SK-N-SH (cell line): Measurements from ENCODE around the gene NBEA. TPM values are rescaled to one million over a fixed set of nuclear protein-coding genes. Genes with fewer than 3 reads are reported as not detected.

ENCODE experiments used
- CTCF ChIA-PET: fragments of 300-600, 350-600 bp; formaldehyde crosslinking; extraction: SDS; loops from one replicate; lab custom pipeline; 2021; lab: Yijun Ruan, JAX
- POLR2A ChIA-PET: fragments of 350-600 bp; sonication (Branson Sonifier 250); formaldehyde crosslinking; extraction: SDS; loops from one replicate; lab custom pipeline; 2020; ENCODE audit warnings: antibody characterized with exemption, inconsistent platforms; lab: Yijun Ruan, JAX
- DNase-seq: peaks from one replicate; pipeline ENCODE4 v3.0.0; 2012
- H2AFZ ChIP-seq: fragments of 200-600 bp; sonication (generic); 2 replicates; pipeline ENCODE4 v1.8.1; 2016; ENCODE audit warnings: antibody characterized with exemption, mild to moderate bottlenecking, low read depth
- H3F3A ChIP-seq: fragments of 200-600 bp; sonication (generic); replicated peaks from 2 replicates; pipeline ENCODE3; 2016; ENCODE audit warnings: antibody characterized with exemption, mild to moderate bottlenecking; ENCODE audit not compliant: insufficient read depth
- H3K27ac ChIP-seq, 2 experiments: fragments of 200-500 bp in 1 of 2; fragments of 200-600 bp in 1 of 2; sonication (Bioruptor generic) in 1 of 2; sonication (generic), shearing (Covaris generic) in 1 of 2; 2 replicates each; pipeline versions ENCODE4 v1.5.1 to v1.6.1; 2014 to 2016; ENCODE audit warnings: low read depth in 2 of 2, inconsistent platforms in 1 of 2, low read length in 1 of 2, mild to moderate bottlenecking in 1 of 2, mixed read lengths in 1 of 2
- H3K27me3 ChIP-seq: fragments of 200-600 bp; sonication (generic), shearing (Covaris generic); 2 replicates; pipeline ENCODE4 v1.6.1; 2016; ENCODE audit warnings: mixed run types; ENCODE audit not compliant: insufficient read depth
- H3K36me3 ChIP-seq, 2 experiments: fragments of 200-500 bp in 1 of 2; fragments of 200-600 bp in 1 of 2; sonication (Bioruptor generic) in 1 of 2; sonication (generic) in 1 of 2; replicated peaks in 1 of 2; 2 replicates each; pipeline versions ENCODE3 to v1.5.1; 2014 to 2016; ENCODE audit warnings: low read length in 1 of 2, mild to moderate bottlenecking in 1 of 2; ENCODE audit not compliant: insufficient read depth in 2 of 2, control insufficient read depth in 1 of 2
- H3K4me1 ChIP-seq, 2 experiments: fragments of 200-500 bp in 1 of 2; fragments of 200-600 bp in 1 of 2; sonication (Bioruptor generic) in 1 of 2; sonication (generic), shearing (Covaris generic) in 1 of 2; 2 replicates each; pipeline versions ENCODE4 v1.5.1 to v1.6.1; 2014 to 2016; ENCODE audit warnings: low read depth in 1 of 2, low read length in 1 of 2, mixed run types in 1 of 2; ENCODE audit not compliant: insufficient read depth in 2 of 2, control insufficient read depth in 1 of 2
- H3K4me2 ChIP-seq: fragments of 200-600 bp; sonication (generic), shearing (Covaris generic); 2 replicates; pipeline ENCODE4 v1.6.1; 2017; ENCODE audit warnings: mixed run types
- H3K4me3 ChIP-seq, 2 experiments: fragments of 200-500 bp in 1 of 2; fragments of 200-600 bp in 1 of 2; sonication (Bioruptor generic) in 1 of 2; sonication (generic), shearing (Covaris generic) in 1 of 2; 2 replicates each; pipeline versions ENCODE4 v1.5.1 to v1.8.1; 2014 to 2016; ENCODE audit warnings: low read depth in 2 of 2, inconsistent platforms in 1 of 2, low read length in 1 of 2, mild to moderate bottlenecking in 1 of 2, mixed read lengths in 1 of 2, moderate library complexity in 1 of 2
- H3K79me2 ChIP-seq: fragments of 200-600 bp; sonication (generic); 2 replicates; pipeline ENCODE4 v1.8.1; 2017; ENCODE audit warnings: mild to moderate bottlenecking; ENCODE audit not compliant: insufficient read depth
- H3K9ac ChIP-seq: fragments of 200-600 bp; sonication (generic); 2 replicates; pipeline ENCODE4 v1.6.1; 2017; ENCODE audit warnings: mixed run types
- H3K9me2 ChIP-seq: fragments of 200-600 bp; sonication (generic); 2 replicates; pipeline ENCODE4 v1.6.1; 2017; ENCODE audit warnings: mixed run types
- H3K9me3 ChIP-seq: fragments of 200-600 bp; sonication (generic); 2 replicates; pipeline ENCODE4 v1.6.1; 2017; ENCODE audit warnings: mixed run types, mild to moderate bottlenecking, moderate library complexity
- H4K20me1 ChIP-seq: fragments of 200-600 bp; sonication (generic); 2 replicates; pipeline ENCODE4 v1.6.1; 2017; ENCODE audit warnings: mild to moderate bottlenecking, mixed run types; ENCODE audit not compliant: insufficient read depth
- EP300 ChIP-seq, 2 experiments: IDR thresholded peaks; 2 replicates each; pipeline versions ENCODE4 v1.4.0 to v1.6.1; 2012; ENCODE audit warnings: borderline replicate concordance in 1 of 2, low read depth in 1 of 2, low read length in 1 of 2
- FOXJ3 ChIP-seq: sonication (generic); formaldehyde crosslinking; IDR thresholded peaks from 2 replicates; pipeline ENCODE4 v1.5.1; 2020; ENCODE audit warnings: mild to moderate bottlenecking, missing genetic modification reagents
- GABPA ChIP-seq: IDR thresholded peaks from 2 replicates; pipeline ENCODE4 v1.4.0; 2012; ENCODE audit warnings: low read depth, mild to moderate bottlenecking
- GATA2 ChIP-seq: sonication (generic); formaldehyde crosslinking; IDR thresholded peaks from 2 replicates; pipeline ENCODE4 v1.5.0; 2020; ENCODE audit warnings: mild to moderate bottlenecking, missing genetic modification reagents
- JUND ChIP-seq: IDR thresholded peaks from 2 replicates; pipeline ENCODE4 v1.4.0; 2012
- MEF2A ChIP-seq: IDR thresholded peaks from 2 replicates; pipeline ENCODE4 v1.4.0; 2012; ENCODE audit warnings: low read depth, borderline replicate concordance
- MXI1 ChIP-seq: IDR thresholded peaks from 2 replicates; pipeline ENCODE4 v1.6.1; 2012; ENCODE audit warnings: mild to moderate bottlenecking, low read depth, low read length, improper control_type of control experiment
- NFIC ChIP-seq: IDR thresholded peaks from 2 replicates; pipeline ENCODE4 v1.4.0; 2012; ENCODE audit warnings: borderline replicate concordance
- REST ChIP-seq: IDR thresholded peaks from 2 replicates; pipeline ENCODE4 v1.6.1; 2012; ENCODE audit warnings: mild to moderate bottlenecking, low read depth, low read length, moderate library complexity
- RXRA ChIP-seq: IDR thresholded peaks from 2 replicates; pipeline ENCODE4 v1.4.0; 2012; ENCODE audit warnings: low read depth, mild to moderate bottlenecking, borderline replicate concordance
- SIN3A ChIP-seq: IDR thresholded peaks from 2 replicates; pipeline ENCODE4 v1.6.1; 2012; ENCODE audit warnings: low read depth, mild to moderate bottlenecking, low read length, moderate library complexity, borderline replicate concordance
- TCF12 ChIP-seq: IDR thresholded peaks from 2 replicates; pipeline ENCODE4 v1.4.0; 2012
- TEAD4 ChIP-seq: IDR thresholded peaks from 2 replicates; pipeline ENCODE4 v1.4.0; 2012; ENCODE audit warnings: mild to moderate bottlenecking, borderline replicate concordance; ENCODE audit not compliant: insufficient read depth
- USF2 ChIP-seq: fragments of 150-350 bp; IDR thresholded peaks from 2 replicates; pipeline ENCODE4 v1.6.1; 2017; ENCODE audit warnings: antibody characterized with exemption, low read length, low read depth, borderline replicate concordance
- WGBS: methylation state at CpG from one replicate; pipeline ENCODE4 v1.1.6; 2017; ENCODE audit warnings: low lambda C conversion rate; 5-methylcytosine and 5-hydroxymethylcytosine counted together
- polyA plus RNA-seq, 3 experiments: library from polyadenylated mRNA; depleted of rRNA; stranded (reverse); fragments of >200 nt; gene quantifications; 2 replicates each; pipeline ENCODE4 v1.2.3, GENCODE V29; 2012
- TF ChIP-seq, protein P1 (sequence below): fragments of 200-600 bp; sonication (generic); IDR thresholded peaks from 2 replicates; pipeline ENCODE4 v1.6.1; 2017; ENCODE audit warnings: antibody characterized with exemption, mild to moderate bottlenecking, moderate library complexity

The NBEA gene
- polyA plus RNA-seq, 1 of the 3 experiments (the other 2 are of a cell fraction): 12.3 TPM

DNA sequence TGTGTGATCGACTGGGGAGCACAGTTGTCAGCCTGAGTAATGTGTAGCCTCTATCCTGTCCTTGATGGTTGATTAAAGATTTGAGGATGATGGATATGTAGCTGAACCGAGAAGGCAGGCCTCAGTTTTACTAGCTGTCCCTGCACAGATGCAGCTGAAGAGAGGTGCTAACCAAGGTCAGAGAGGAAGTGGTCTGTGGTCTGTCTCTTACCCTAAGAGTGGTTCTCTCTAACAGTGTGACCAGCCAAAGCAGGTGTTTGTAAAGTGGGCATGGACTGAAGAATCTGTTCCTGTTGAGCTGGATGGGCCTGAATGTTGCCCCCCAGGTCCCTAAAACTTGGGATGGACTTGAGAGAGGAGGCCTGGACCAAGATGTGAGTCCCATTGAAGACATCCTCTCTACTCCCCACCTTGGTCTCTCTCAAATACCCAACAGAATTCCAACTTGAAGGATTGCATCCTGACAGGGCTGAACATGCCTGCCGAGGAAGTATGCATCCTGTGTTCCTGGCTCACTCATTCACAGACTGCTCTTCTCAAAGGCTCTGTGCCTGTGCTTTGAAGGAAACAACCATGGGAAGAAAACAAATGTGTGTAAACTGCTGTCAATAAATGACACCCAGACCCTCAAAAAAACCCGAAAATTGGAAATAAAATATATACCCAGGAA, 310.6 kb downstream of the NBEA start:
- Histone ChIP-seq H3K4me3 (no peak overlapping the region), H3K4me1 (no peaks in the 10 kb centered on the region), H3K9ac (no peak overlapping the region), H3K27ac (no peak overlapping the region), H3K9me2 (no peaks in the 10 kb centered on the region), H2AFZ (no peak overlapping the region), H3K79me2 (no peaks in the 10 kb centered on the region), H3K4me2 (no peak overlapping the region), H3K27me3 (no peaks in the 10 kb centered on the region), H3K36me3 (peaks cover 0 to 3% of the 10 kb centered on the region in 2 experiments), H4K20me1 (no peaks in the 10 kb centered on the region), H3K9me3 (0 out of 2 replicates have a peak, but pooled peaks cover 6% of the 10 kb centered on the region), H3F3A (no peaks in the 10 kb centered on the region)
- WGBS: 83% methylated on average over 4 of the region's 4 CpGs
- ChIA-PET CTCF (interaction anchor here (0.9 kb wide), 1 partner anchor 726 kb away, joined by 3 read pairs; no protein-coding TSS in a partner anchor), POLR2A (no interaction called here)
- TF ChIP-seq RXRA: no peak
- no peak for TF ChIP-seq USF2
- no peak for TF ChIP-seq EP300 (IDR thresholded peaks at IDR 0.05; ENCODE audit: borderline replicate concordance in 1 of 2, low read depth in 1 of 2, low read length in 1 of 2)
- TF ChIP-seq NFIC: no peak
- TF ChIP-seq TCF12: no peak
- TF ChIP-seq MXI1: no peak
- no peak for TF ChIP-seq GATA2 (CRISPR knock-in tag)
- TF ChIP-seq GABPA: no peak
- no peak for TF ChIP-seq SIN3A
- TF ChIP-seq, protein P1, sequence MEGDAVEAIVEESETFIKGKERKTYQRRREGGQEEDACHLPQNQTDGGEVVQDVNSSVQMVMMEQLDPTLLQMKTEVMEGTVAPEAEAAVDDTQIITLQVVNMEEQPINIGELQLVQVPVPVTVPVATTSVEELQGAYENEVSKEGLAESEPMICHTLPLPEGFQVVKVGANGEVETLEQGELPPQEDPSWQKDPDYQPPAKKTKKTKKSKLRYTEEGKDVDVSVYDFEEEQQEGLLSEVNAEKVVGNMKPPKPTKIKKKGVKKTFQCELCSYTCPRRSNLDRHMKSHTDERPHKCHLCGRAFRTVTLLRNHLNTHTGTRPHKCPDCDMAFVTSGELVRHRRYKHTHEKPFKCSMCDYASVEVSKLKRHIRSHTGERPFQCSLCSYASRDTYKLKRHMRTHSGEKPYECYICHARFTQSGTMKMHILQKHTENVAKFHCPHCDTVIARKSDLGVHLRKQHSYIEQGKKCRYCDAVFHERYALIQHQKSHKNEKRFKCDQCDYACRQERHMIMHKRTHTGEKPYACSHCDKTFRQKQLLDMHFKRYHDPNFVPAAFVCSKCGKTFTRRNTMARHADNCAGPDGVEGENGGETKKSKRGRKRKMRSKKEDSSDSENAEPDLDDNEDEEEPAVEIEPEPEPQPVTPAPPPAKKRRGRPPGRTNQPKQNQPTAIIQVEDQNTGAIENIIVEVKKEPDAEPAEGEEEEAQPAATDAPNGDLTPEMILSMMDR: no peak
- TF ChIP-seq JUND: no peak
- no peak for TF ChIP-seq REST
- no peak for TF ChIP-seq MEF2A
- TF ChIP-seq FOXJ3: no peak
- TF ChIP-seq TEAD4: no peak
- DNase-seq: no peak
